Fibroblast of lung (primary cell): Measurements from ENCODE around the gene SMDT1. TPM values are rescaled to one million over a fixed set of nuclear protein-coding genes. Genes with fewer than 3 reads are reported as not detected.

Source experiments
- DNase-seq, 2 donors: peaks; one replicate each; pipeline versions ENCODE4 v3.0.0 to v3.0.0-alpha.2; 2010; ENCODE audit warnings: low read depth in 2 of 2
- H2AFZ ChIP-seq: 2 replicates; pipeline ENCODE4 v1.5.1; 2012; ENCODE audit warnings: low read length, control low read depth, inconsistent platforms
- H3K27ac ChIP-seq: 2 replicates; pipeline ENCODE4 v1.5.1; 2011; ENCODE audit warnings: low read length, control low read depth; ENCODE audit not compliant: insufficient read depth
- H3K27me3 ChIP-seq: 2 replicates; pipeline ENCODE4 v1.5.1; 2011; ENCODE audit warnings: mild to moderate bottlenecking, low read length; ENCODE audit not compliant: control insufficient read depth, insufficient read depth
- H3K36me3 ChIP-seq: 2 replicates; pipeline ENCODE4 v1.5.1; 2011; ENCODE audit warnings: low read length; ENCODE audit not compliant: control insufficient read depth, insufficient read depth
- H3K4me1 ChIP-seq: 2 replicates; pipeline ENCODE4 v1.5.1; 2011; ENCODE audit warnings: low read length; ENCODE audit not compliant: control insufficient read depth, insufficient read depth; ENCODE audit errors: extremely low read depth
- H3K4me2 ChIP-seq: 2 replicates; pipeline ENCODE4 v1.5.1; 2011; ENCODE audit warnings: low read length, control low read depth; ENCODE audit not compliant: insufficient read depth; ENCODE audit errors: extremely low read depth
- H3K4me3 ChIP-seq, 4 experiments: fragments of 200-600 bp in 1 of 4; sonication (generic) in 1 of 4; replicated peaks in 1 of 4; 2 replicates each; pipeline ENCODE4 v1.5.1; 2011 to 2016; ENCODE audit warnings: low read length in 4 of 4, low read depth in 3 of 4, mild to moderate bottlenecking in 3 of 4, control low read depth in 2 of 4, inconsistent platforms in 1 of 4, mixed read lengths in 1 of 4; ENCODE audit not compliant: insufficient read depth in 1 of 4; ENCODE audit errors: control extremely low read depth in 1 of 4
- H3K79me2 ChIP-seq: 2 replicates; pipeline ENCODE4 v1.5.1; 2012; ENCODE audit warnings: mild to moderate bottlenecking, low read length, inconsistent platforms; ENCODE audit not compliant: control insufficient read depth, insufficient read depth
- H3K9ac ChIP-seq: 2 replicates; pipeline ENCODE4 v1.5.1; 2011; ENCODE audit warnings: mild to moderate bottlenecking, low read length, control low read depth; ENCODE audit not compliant: insufficient read depth
- H3K9me3 ChIP-seq: 2 replicates; pipeline ENCODE4 v1.5.1; 2012; ENCODE audit warnings: low read depth, low read length; ENCODE audit not compliant: control insufficient read depth, insufficient read depth
- H4K20me1 ChIP-seq: 2 replicates; pipeline ENCODE4 v1.5.1; 2011; ENCODE audit warnings: low read length; ENCODE audit not compliant: control insufficient read depth, insufficient read depth; ENCODE audit errors: extremely low read depth
- CTCF ChIP-seq, 2 donors: IDR thresholded peaks in 1 of 2; conservative IDR thresholded peaks in 1 of 2; 1 replicate in 1 of 2; 2 replicates in 1 of 2; pipeline ENCODE4 v1.5.1; 2011 to 2012; ENCODE audit warnings: low read length in 2 of 2, control low read depth in 1 of 2, inconsistent platforms in 1 of 2, low read depth in 1 of 2, mild to moderate bottlenecking in 1 of 2
- EZH2 ChIP-seq: IDR thresholded peaks from 2 replicates; pipeline ENCODE4 v1.5.1; 2012; ENCODE audit warnings: low read length, control low read depth, mild to moderate bottlenecking; ENCODE audit errors: missing control alignments
- polyA plus RNA-seq, 2 donors: library from polyadenylated mRNA; depleted of rRNA in 1 of 2; stranded (reverse) in 1 of 2; unstranded in 1 of 2; fragments of >200 nt; gene quantifications; 2 replicates each; pipeline ENCODE4 v1.2.1, GENCODE V29; 2011 to 2012; ENCODE audit warnings: missing spikeins in 1 of 2
- total RNA-seq: library from RNA; depleted of rRNA; stranded (reverse); fragments of >200 nt; gene quantifications from 2 replicates; pipeline ENCODE4 v1.2.1, GENCODE V29; 2014

Gene SMDT1
- total and polyA plus RNA-seq, 2 donors (not counting 1 experiment from before 2014, with no cell fraction given): 9.1 to 31.8 TPM

GRCh38 chr22:42060489-42060888 lies 19.0 kb upstream of the SMDT1 start:
- DNase-seq: no peak

GRCh38 chr22:42061041-42061440 lies 18.5 kb upstream of the SMDT1 start:
- Histone ChIP-seq H3K9me3 (no peaks in the 10 kb centered on the region), H3K9ac (no peak overlapping the region), H2AFZ (no peak overlapping the region), H3K4me1 (no peaks in the 10 kb centered on the region), H3K4me3 (no peak overlapping the region), H3K36me3 (peaks cover 12% of the 10 kb centered on the region), H3K4me2 (no peak overlapping the region), H3K27me3 (no peaks in the 10 kb centered on the region), H3K27ac (no peak overlapping the region), H3K79me2 (no peaks in the 10 kb centered on the region), H4K20me1 (no peaks in the 10 kb centered on the region)
- DNase-seq: no peak
- no peak for TF ChIP-seq EZH2
- no peak for TF ChIP-seq CTCF (conservative IDR thresholded peaks at IDR 0.05 in 1 of 2, IDR thresholded peaks at IDR 0.05 in 1 of 2; ENCODE audit: low read depth in 1 of 2, low read length in 2 of 2)

More at GRCh38 chr22:42060489-42060888, 19.0 kb upstream of the SMDT1 start:
- H3K27ac ChIP-seq: no peak overlapping the region
- H3K9ac ChIP-seq: no peak overlapping the region
- H3K4me1 ChIP-seq: no peaks in the 10 kb centered on the region
- no peak overlapping the region for H2AFZ ChIP-seq
- H3K4me3 ChIP-seq: no peak overlapping the region
- no peaks in the 10 kb centered on the region for H3K9me3 ChIP-seq
- TF ChIP-seq CTCF (conservative IDR thresholded peaks at IDR 0.05 in 1 of 2, IDR thresholded peaks at IDR 0.05 in 1 of 2; ENCODE audit: low read depth in 1 of 2, low read length in 2 of 2): no peak
- TF ChIP-seq EZH2: no peak
- H3K4me2 ChIP-seq: no peak overlapping the region
- peaks cover 12% of the 10 kb centered on the region for H3K36me3 ChIP-seq
- no peaks in the 10 kb centered on the region for H3K79me2 ChIP-seq
- H3K27me3 ChIP-seq: no peaks in the 10 kb centered on the region
- H4K20me1 ChIP-seq: no peaks in the 10 kb centered on the region

GRCh38 chr22:42062506-42063170 lies 16.9 kb upstream of the SMDT1 start:
- no peak overlapping the region for H2AFZ ChIP-seq
- TF ChIP-seq EZH2 (no peak), CTCF (conservative IDR thresholded peaks at IDR 0.05 in 1 of 2, IDR thresholded peaks at IDR 0.05 in 1 of 2; ENCODE audit: low read depth in 1 of 2, low read length in 2 of 2) (no peak)
- no peak overlapping the region for H3K27ac ChIP-seq
- no peak overlapping the region for H3K4me2 ChIP-seq
- H3K4me3 ChIP-seq: no peak overlapping the region
- H3K4me1 ChIP-seq: no peaks in the 10 kb centered on the region
- no peak for DNase-seq
- H3K9ac ChIP-seq: no peak overlapping the region
- H3K79me2 ChIP-seq: no peaks in the 10 kb centered on the region
- H4K20me1 ChIP-seq: no peaks in the 10 kb centered on the region
- H3K9me3 ChIP-seq: no peaks in the 10 kb centered on the region
- no peaks in the 10 kb centered on the region for H3K27me3 ChIP-seq
- peaks cover 14% of the 10 kb centered on the region for H3K36me3 ChIP-seq
